Sigmoid colon (tissue), 7 donors: ENCODE results near the gene KANK2. TPM values are rescaled to one million over a fixed set of nuclear protein-coding genes. Genes with fewer than 3 reads are reported as not detected.

Experiments
- DNase-seq: peaks from one replicate; pipeline ENCODE4 v3.0.0-alpha.2; 2019
- H3K27ac ChIP-seq, 4 donors: fragments of 200-600 bp; sonication (generic); one replicate each; pipeline ENCODE4 v1.5.1; 2016 to 2019; ENCODE audit warnings: mild to moderate bottlenecking in 1 of 4
- H3K27me3 ChIP-seq, 3 donors: fragments of 200-600 bp; sonication (generic); one replicate each; pipeline ENCODE4 v1.5.1; 2019; ENCODE audit warnings: mild to moderate bottlenecking in 1 of 3
- H3K36me3 ChIP-seq, 4 donors: fragments of 200-600 bp; sonication (generic); one replicate each; pipeline ENCODE4 v1.5.1; 2016 to 2019
- H3K4me1 ChIP-seq, 4 donors: fragments of 200-600 bp; sonication (generic); one replicate each; pipeline ENCODE4 v1.5.1; 2017 to 2019
- H3K4me3 ChIP-seq, 4 donors: fragments of 200-600 bp; sonication (generic); one replicate each; pipeline ENCODE4 v1.5.1; 2017 to 2019; ENCODE audit warnings: mild to moderate bottlenecking in 2 of 4, moderate library complexity in 1 of 4
- H3K9me3 ChIP-seq, 4 donors: fragments of 200-600 bp in 3 of 4; sonication (generic) in 3 of 4; one replicate each; pipeline versions ENCODE4 v1.5.1 to v1.6.1; 2013 to 2019
- CTCF ChIP-seq, 4 experiments: fragments of 450-650 bp in 3 of 4; fragments of 200-600 bp in 1 of 4; IDR thresholded peaks; one replicate each; pipeline ENCODE4 v1.5.1; 2016 to 2019; ENCODE audit warnings: antibody characterized with exemption in 4 of 4, mild to moderate bottlenecking in 3 of 4, moderate library complexity in 2 of 4
- EP300 ChIP-seq, 4 donors: sonication (generic); formaldehyde crosslinking; IDR thresholded peaks; one replicate each; pipeline ENCODE4 v1.6.1; 2017; ENCODE audit warnings: antibody characterized with exemption in 4 of 4
- POLR2A ChIP-seq, 2 donors: fragments of 450-650 bp; IDR thresholded peaks; one replicate each; pipeline ENCODE4 v1.6.1; 2016; ENCODE audit warnings: antibody characterized with exemption in 2 of 2, mild to moderate bottlenecking in 2 of 2, moderate library complexity in 2 of 2
- POLR2AphosphoS5 ChIP-seq, 4 donors: sonication (generic); formaldehyde crosslinking; IDR thresholded peaks; one replicate each; pipeline ENCODE4 v1.6.1; 2017; ENCODE audit warnings: antibody characterized with exemption in 4 of 4
- WGBS, 2 donors: extraction: QIAGEN DNeasy Blood & Tissue Kit; methylation state at CpG; one replicate each; pipeline ENCODE4 v1.1.7; 2013; 5-methylcytosine and 5-hydroxymethylcytosine counted together
- intact Hi-C: fragments of 100-400 bp; cut with DNase I; formaldehyde crosslinking; loops from one replicate; pipeline ENCODE4 v1.15.1; 2023
- polyA plus RNA-seq, 3 donors: library from polyadenylated mRNA; stranded (reverse); fragments of 200-250 nt; gene quantifications; one replicate each; pipeline ENCODE4 v1.2.3, GENCODE V29; 2013
- total RNA-seq, 4 donors: library from RNA; depleted of rRNA; stranded (reverse); fragments of >200 nt; gene quantifications; one replicate each; pipeline ENCODE4 v1.1.0, GENCODE V29; 2016
- donor health status: healthy with polysubstance abuse.
- donor health status: Bipolar disorder and iron deficiency.
- donor health status: healthy.

KANK2 gene
- total and polyA plus RNA-seq, 7 donors: 29.8 to 1,314 (median 691) TPM

DNA sequence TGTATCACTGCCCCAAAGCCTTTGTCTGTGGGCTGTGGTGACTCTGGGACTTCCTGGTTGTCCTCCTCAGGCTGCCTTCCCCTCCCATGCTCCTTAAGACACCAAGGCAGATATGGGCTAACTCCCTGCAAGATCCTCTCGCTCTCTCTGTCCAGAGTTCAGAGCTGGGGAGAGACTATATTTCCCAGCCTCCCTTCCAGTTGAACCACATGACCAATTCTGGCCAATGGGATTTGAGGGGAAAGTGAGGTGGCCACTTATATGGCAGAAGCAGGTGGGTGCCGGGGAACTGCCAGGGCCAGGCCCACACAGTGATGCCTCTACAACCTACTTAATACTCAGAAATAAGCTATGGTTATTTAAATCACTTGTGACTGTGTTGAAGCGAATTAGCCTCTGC, 25.9 kb upstream of the KANK2 start:
- TF ChIP-seq POLR2AphosphoS5 (IDR thresholded peaks at IDR 0.05): no peak
- TF ChIP-seq CTCF (IDR thresholded peaks at IDR 0.05): no peak
- no peak for TF ChIP-seq POLR2A (IDR thresholded peaks at IDR 0.05)
- no peak for TF ChIP-seq EP300 (IDR thresholded peaks at IDR 0.05)
- intact Hi-C loops: no loop called here
- no peak overlapping the region for H3K4me3 ChIP-seq
- 97% methylated on average over 3 of the region's 3 CpGs for WGBS, 2 donors
- H3K27ac ChIP-seq: no peak overlapping the region
- peaks cover 13 to 48% (median 18%) of the 10 kb centered on the region in 4 donors for H3K36me3 ChIP-seq
- peaks cover 0 to 3% (median 0%) of the 10 kb centered on the region in 4 donors for H3K9me3 ChIP-seq
- DNase-seq: no peak
- no peaks in the 10 kb centered on the region for H3K4me1 ChIP-seq
- no peaks in the 10 kb centered on the region for H3K27me3 ChIP-seq

DNA sequence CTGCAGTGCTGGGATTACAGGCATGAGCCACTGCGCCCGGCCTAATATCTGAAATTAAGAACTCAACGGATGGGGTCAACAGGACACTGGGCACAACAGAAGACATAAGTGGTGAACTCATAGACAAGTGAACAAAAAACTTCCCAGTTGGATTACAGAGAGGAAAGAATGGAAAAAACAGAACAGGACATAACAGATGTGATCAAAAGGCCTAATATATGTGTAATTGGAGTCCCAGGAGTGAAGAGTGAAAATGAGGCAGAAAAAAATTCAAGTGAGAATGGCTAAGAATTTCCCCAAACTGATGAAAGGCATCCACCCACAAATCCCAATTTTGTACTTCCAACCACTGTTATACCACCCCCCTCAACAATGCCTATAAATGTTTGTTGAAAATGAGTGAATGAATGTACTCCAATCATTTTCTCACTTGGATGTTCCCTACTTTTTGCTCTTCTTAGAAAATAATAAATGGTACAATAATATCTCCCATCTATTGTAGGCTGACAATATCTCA, 23.8 kb upstream of the KANK2 start:
- H3K36me3 ChIP-seq: peaks cover 13 to 56% (median 25%) of the 10 kb centered on the region in 4 donors
- TF ChIP-seq POLR2A (IDR thresholded peaks at IDR 0.05) (no peak), CTCF (IDR thresholded peaks at IDR 0.05) (no peak), POLR2AphosphoS5 (IDR thresholded peaks at IDR 0.05) (no peak), EP300 (IDR thresholded peaks at IDR 0.05) (no peak)
- no peak overlapping the region for H3K4me3 ChIP-seq
- 95 to 98% methylated on average over 3 of the region's 3 CpGs for WGBS, 2 donors
- peaks cover 0 to 3% (median 0%) of the 10 kb centered on the region in 4 donors for H3K9me3 ChIP-seq
- intact Hi-C loops: no loop called here
- H3K4me1 ChIP-seq: no peaks in the 10 kb centered on the region
- no peaks in the 10 kb centered on the region for H3K27me3 ChIP-seq
- DNase-seq: no peak
- H3K27ac ChIP-seq: no peak overlapping the region

DNA sequence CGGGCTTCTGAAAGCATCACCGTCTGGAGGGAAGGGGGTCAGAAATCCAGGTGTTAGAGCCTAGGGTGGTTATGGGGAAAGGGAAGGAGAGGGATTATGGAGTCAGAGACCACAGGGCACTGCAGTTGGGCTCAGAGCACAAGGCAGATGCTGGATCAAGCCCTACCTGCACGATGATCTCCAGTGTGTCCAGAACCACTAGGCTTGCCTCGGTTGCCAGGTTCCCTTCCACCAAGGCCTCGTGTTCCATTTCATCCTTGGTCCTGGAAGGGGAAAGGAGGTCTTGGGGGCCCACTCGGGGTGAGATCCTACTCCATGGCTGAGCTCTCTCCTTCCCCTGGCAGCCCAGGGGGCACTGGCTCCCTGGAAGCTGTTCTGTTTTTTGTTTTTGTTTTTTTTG, 17.0 kb upstream of the KANK2 start:
- intact Hi-C loops: no loop called here
- no peaks in the 10 kb centered on the region for H3K4me1 ChIP-seq
- no peaks in the 10 kb centered on the region for H3K27me3 ChIP-seq
- 91 to 95% methylated on average over 6 of the region's 6 CpGs for WGBS, 2 donors
- TF ChIP-seq POLR2A (IDR thresholded peaks at IDR 0.05) (no peak), POLR2AphosphoS5 (IDR thresholded peaks at IDR 0.05) (no peak), CTCF (IDR thresholded peaks at IDR 0.05) (no peak), EP300 (IDR thresholded peaks at IDR 0.05) (no peak)
- H3K4me3 ChIP-seq: no peak overlapping the region
- H3K27ac ChIP-seq: no peak overlapping the region
- no peak for DNase-seq
- peaks cover 7 to 54% (median 12%) of the 10 kb centered on the region in 4 donors for H3K36me3 ChIP-seq
- H3K9me3 ChIP-seq: no peaks in the 10 kb centered on the region

- peak overlapping the region in 1 of 4 donors; percentile 55 for H3K27ac ChIP-seq
- peaks cover 0 to 50% (median 9%) of the 10 kb centered on the region in 4 donors for H3K36me3 ChIP-seq
- intact Hi-C loops: no loop called here
Measured at GRCh38 chr19:11210656-11210928, 13.2 kb upstream of the KANK2 start.

More at GRCh38 chr19:11210656-11210928, 13.2 kb upstream of the KANK2 start:
- Histone ChIP-seq H3K9me3 (no peaks in the 10 kb centered on the region), H3K27me3 (no peaks in the 10 kb centered on the region), H3K4me3 (no peak overlapping the region), H3K4me1 (peaks cover 0 to 2% (median 0%) of the 10 kb centered on the region in 4 donors)
- no peak for DNase-seq
- TF ChIP-seq POLR2AphosphoS5 (IDR thresholded peaks at IDR 0.05) (no peak), EP300 (IDR thresholded peaks at IDR 0.05) (no peak), POLR2A (IDR thresholded peaks at IDR 0.05) (no peak), CTCF (IDR thresholded peaks at IDR 0.05) (no peak)
- WGBS, 2 donors: 87 to 92% methylated on average over 1 of the region's 1 CpG
